DOHH2 (cell line): ENCODE data around the gene ELAC2.

Source experiments
- H3F3A ChIP-seq: fragments of 200-600 bp; sonication (generic), shearing (Covaris generic); 2 replicates; pipeline ENCODE4 v1.6.0; 2016; ENCODE audit warnings: antibody characterized with exemption, mild to moderate bottlenecking; ENCODE audit not compliant: control insufficient read depth, insufficient read depth
- H3K27ac ChIP-seq: fragments of 200-600 bp; sonication (generic); 2 replicates; pipeline ENCODE4 v1.5.1; 2014; ENCODE audit warnings: low read depth, mild to moderate bottlenecking, low read length, moderate library complexity
- H3K27me3 ChIP-seq: fragments of 200-600 bp; sonication (generic); 2 replicates; pipeline ENCODE4 v1.6.1; 2014; ENCODE audit warnings: mild to moderate bottlenecking, low read length, mixed read lengths; ENCODE audit not compliant: control insufficient read depth
- H3K36me3 ChIP-seq: fragments of 200-600 bp; sonication (generic); 2 replicates; pipeline ENCODE4 v1.6.1; 2014; ENCODE audit warnings: mild to moderate bottlenecking, low read length, moderate library complexity, mixed read lengths; ENCODE audit not compliant: control insufficient read depth
- H3K4me1 ChIP-seq: fragments of 200-600 bp; sonication (generic); 2 replicates; pipeline ENCODE4 v1.6.1; 2014; ENCODE audit warnings: mild to moderate bottlenecking, low read length, mixed read lengths; ENCODE audit not compliant: control insufficient read depth
- H3K4me2 ChIP-seq: fragments of 200-600 bp; sonication (generic); 2 replicates; pipeline ENCODE4 v1.6.0; 2014; ENCODE audit warnings: mild to moderate bottlenecking, low read length, moderate library complexity
- H3K4me3 ChIP-seq: fragments of 200-600 bp; sonication (generic); 2 replicates; pipeline ENCODE4 v1.5.1; 2014; ENCODE audit warnings: mild to moderate bottlenecking, low read length, mixed read lengths
- H3K79me2 ChIP-seq: fragments of 200-600 bp; sonication (generic); 2 replicates; pipeline ENCODE4 v1.6.1; 2014; ENCODE audit warnings: mild to moderate bottlenecking, low read length, mixed read lengths; ENCODE audit not compliant: control insufficient read depth
- H3K9me2 ChIP-seq: fragments of 200-600 bp; sonication (generic); replicated peaks from 2 replicates; pipeline ENCODE4 v1.6.1; 2014; ENCODE audit warnings: mild to moderate bottlenecking, low read length, mixed read lengths; ENCODE audit not compliant: control insufficient read depth
- H3K9me3 ChIP-seq: fragments of 200-600 bp; sonication (generic); 2 replicates; pipeline ENCODE4 v1.6.1; 2014; ENCODE audit warnings: antibody characterized with exemption, low read length, mixed read lengths; ENCODE audit not compliant: control insufficient read depth, insufficient read depth
- H4K20me1 ChIP-seq: fragments of 200-600 bp; sonication (generic); 2 replicates; pipeline ENCODE4 v1.6.0; 2014; ENCODE audit warnings: low read depth, mild to moderate bottlenecking, antibody characterized with exemption, low read length, moderate library complexity; ENCODE audit not compliant: control insufficient read depth, insufficient read depth
- CTCF ChIP-seq: fragments of 200-600 bp; sonication (generic); IDR thresholded peaks from one replicate; pipeline ENCODE4 v1.5.1; 2014; ENCODE audit warnings: antibody characterized with exemption, mild to moderate bottlenecking, low read depth, low read length; ENCODE audit not compliant: poor library complexity, severe bottlenecking
- EZH2phosphoT487 ChIP-seq: fragments of 200-600 bp; sonication (generic); IDR thresholded peaks from 2 replicates; pipeline ENCODE4 v1.6.1; 2017; ENCODE audit warnings: borderline replicate concordance, mild to moderate bottlenecking, antibody characterized with exemption, low read length, moderate library complexity, mixed read lengths

The ELAC2 gene

GRCh38 chr17:13000561-13000960 is 17.3 kb downstream of the ELAC2 start:
- no peak overlapping the region for H3K27ac ChIP-seq
- H3K4me2 ChIP-seq: no peak overlapping the region
- H3K79me2 ChIP-seq: peaks cover 11% of the 10 kb centered on the region; the same call in 1 of the 2 replicates
- H3K36me3 ChIP-seq: peaks cover 94% of the 10 kb centered on the region
- peaks cover 3% of the 10 kb centered on the region; the same call in 1 of the 2 replicates for H3F3A ChIP-seq
- no peaks in the 10 kb centered on the region for H3K9me2 ChIP-seq
- H3K27me3 ChIP-seq: no peaks in the 10 kb centered on the region
- H3K4me1 ChIP-seq: no peaks in the 10 kb centered on the region
- H3K9me3 ChIP-seq: no peaks in the 10 kb centered on the region
- no peak for TF ChIP-seq EZH2phosphoT487
- TF ChIP-seq CTCF: no peak
- no peak overlapping the region for H3K4me3 ChIP-seq
- no peaks in the 10 kb centered on the region; the same call in 1 of the 2 replicates for H4K20me1 ChIP-seq

DNA sequence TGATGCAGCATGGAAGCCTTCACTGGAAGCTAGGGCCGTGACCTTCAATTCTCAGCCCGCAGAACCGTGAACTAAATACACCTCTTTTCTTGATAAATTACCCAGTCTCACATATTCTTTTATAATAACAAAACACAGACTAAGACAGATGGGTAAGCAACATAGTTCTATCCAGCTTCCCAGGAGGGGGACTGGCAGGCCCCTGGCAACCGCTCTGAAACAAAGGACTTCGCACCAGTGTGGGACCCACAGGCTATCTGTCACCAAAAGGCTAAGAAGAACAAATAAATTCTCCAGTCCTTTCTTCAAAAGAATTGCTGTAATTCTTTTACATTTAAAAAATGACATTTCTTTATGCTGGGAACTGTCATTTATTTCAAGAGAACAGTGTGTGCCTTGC is 19.0 kb downstream of the ELAC2 start:
- Histone ChIP-seq H3K9me3 (no peaks in the 10 kb centered on the region), H3K4me3 (no peak overlapping the region), H3K4me2 (no peak overlapping the region), H3K27me3 (no peaks in the 10 kb centered on the region), H3K27ac (no peak overlapping the region), H3K36me3 (peaks cover 94% of the 10 kb centered on the region), H3K79me2 (peaks cover 11% of the 10 kb centered on the region; the same call in 1 of the 2 replicates), H3F3A (no peaks in the 10 kb centered on the region), H3K9me2 (no peaks in the 10 kb centered on the region), H3K4me1 (no peaks in the 10 kb centered on the region), H4K20me1 (no peaks in the 10 kb centered on the region; the same call in 1 of the 2 replicates)
- TF ChIP-seq EZH2phosphoT487 (no peak), CTCF (no peak)

- H3K4me1 ChIP-seq: no peaks in the 10 kb centered on the region
- H3F3A ChIP-seq: no peaks in the 10 kb centered on the region
- H3K27ac ChIP-seq: no peak overlapping the region
- no peaks in the 10 kb centered on the region for H3K27me3 ChIP-seq
- H3K4me3 ChIP-seq: no peak overlapping the region
- no peaks in the 10 kb centered on the region for H3K9me2 ChIP-seq
- H3K36me3 ChIP-seq: peaks cover 94% of the 10 kb centered on the region
- no peak overlapping the region for H3K4me2 ChIP-seq
- H4K20me1 ChIP-seq: no peaks in the 10 kb centered on the region; the same call in 1 of the 2 replicates
- TF ChIP-seq CTCF: no peak
- no peak for TF ChIP-seq EZH2phosphoT487
- no peaks in the 10 kb centered on the region for H3K9me3 ChIP-seq
- peaks cover 11% of the 10 kb centered on the region; the same call in 1 of the 2 replicates for H3K79me2 ChIP-seq
These were observed 19.4 kb downstream of the ELAC2 start for GRCh38 chr17:12998461-12998860.

DNA sequence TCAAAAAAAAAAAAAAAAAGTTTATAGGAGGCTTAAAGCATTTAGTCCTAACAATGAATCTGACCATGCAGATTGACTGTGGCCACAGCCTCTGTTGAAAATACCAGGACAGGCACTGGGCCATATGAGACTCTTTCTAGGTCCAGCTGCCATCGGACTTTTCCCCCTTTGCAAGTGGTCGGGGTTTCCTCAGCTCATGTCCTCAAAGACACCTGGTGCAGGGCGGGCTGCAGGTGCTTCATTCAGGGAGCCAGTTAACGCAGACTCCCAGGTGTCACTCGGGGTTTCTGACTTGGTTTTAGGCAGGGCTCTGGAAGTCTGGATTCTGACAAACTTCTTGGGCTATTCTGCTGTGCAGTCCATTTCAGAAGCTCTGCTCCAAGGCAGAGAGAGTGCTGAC is 20.9 kb downstream of the ELAC2 start:
- Histone ChIP-seq H4K20me1 (no peaks in the 10 kb centered on the region), H3K9me2 (no peaks in the 10 kb centered on the region), H3K4me1 (no peaks in the 10 kb centered on the region), H3K4me2 (no peak overlapping the region), H3K9me3 (no peaks in the 10 kb centered on the region), H3K27ac (no peak overlapping the region), H3K79me2 (0 out of 2 replicates have a peak, but pooled peaks cover 1% of the 10 kb centered on the region), H3K36me3 (peaks cover 94% of the 10 kb centered on the region), H3K4me3 (no peak overlapping the region), H3F3A (no peaks in the 10 kb centered on the region), H3K27me3 (no peaks in the 10 kb centered on the region)
- TF ChIP-seq EZH2phosphoT487: no peak
- TF ChIP-seq CTCF: no peak
